ENCODE results near the gene MAPK4. TPM values are rescaled to one million over a fixed set of nuclear protein-coding genes. Genes with fewer than 3 reads are reported as not detected.

Gene MAPK4
- total RNA-seq, 2 donors from 2014 or later: not detected

DNA sequence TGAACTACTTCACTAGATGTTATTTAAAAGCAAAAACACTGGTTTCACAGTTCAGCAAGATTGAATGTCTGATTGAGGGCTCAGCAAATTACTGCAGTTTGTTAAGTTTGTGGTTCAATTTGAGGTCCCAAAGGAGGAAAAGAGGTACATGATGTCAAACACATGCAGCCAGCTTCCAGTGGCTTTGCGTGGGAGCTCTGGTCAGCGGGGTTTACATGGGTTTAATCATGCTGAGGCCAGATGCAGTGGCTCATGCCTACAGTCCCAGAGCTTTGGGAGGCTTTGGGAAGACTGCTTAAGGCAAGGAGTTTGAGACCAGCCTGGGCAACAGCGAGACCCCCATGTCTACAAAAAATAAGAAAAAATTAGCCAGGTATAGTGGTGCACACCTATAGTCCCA is 111.5 kb downstream of the MAPK4 start:
- Mint-ChIP-seq H3K27me3 (peaks cover 40% of the 10 kb centered on the region), H3K27ac (no peak overlapping the region), H3K36me3 (ENCODE audit: low read depth) (no peaks in the 10 kb centered on the region), H3K4me3 (no peak overlapping the region), H3K4me1 (no peaks in the 10 kb centered on the region)
- ATAC-seq (no peak), DNase-seq (no peak)
- no peaks in the 10 kb centered on the region for H3K9me3 ChIP-seq (ENCODE audit: control insufficient read depth, low read length, poor library complexity, severe bottlenecking)

DNA sequence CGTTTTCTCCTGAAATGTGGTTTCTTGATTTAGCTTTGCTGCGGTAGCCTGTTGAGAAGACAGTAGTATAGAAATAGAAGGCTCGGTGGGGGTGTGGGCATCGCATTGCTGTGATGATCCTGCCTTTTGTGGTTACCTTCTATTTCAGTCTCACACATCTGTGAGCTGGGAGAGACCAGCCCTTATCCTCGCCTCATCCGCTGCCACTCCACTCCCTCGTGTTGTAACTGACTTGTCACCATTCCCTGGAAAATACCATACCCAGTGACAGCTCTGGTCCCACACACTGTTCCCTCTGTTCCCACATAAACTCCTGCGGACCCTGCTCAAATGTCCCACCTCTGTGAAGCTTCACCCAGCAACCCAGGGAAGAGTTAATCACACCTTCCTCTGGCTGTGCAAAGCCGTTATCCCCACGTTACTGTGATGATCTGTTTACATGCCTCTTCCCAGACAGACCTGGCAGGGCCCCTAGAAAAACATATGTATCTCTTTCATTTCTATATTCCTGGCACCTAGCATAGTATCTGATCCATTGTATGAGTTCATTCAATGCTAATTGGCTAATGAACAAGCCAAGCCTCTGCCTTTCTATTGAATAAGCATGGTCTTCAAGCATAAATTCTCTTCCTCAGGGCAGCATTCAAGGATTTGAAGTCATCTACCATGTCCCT is 114.6 kb downstream of the MAPK4 start:
- H3K27ac Mint-ChIP-seq: no peak overlapping the region
- H3K4me1 Mint-ChIP-seq: no peaks in the 10 kb centered on the region
- no peak for ATAC-seq
- no peak for DNase-seq
- no peaks in the 10 kb centered on the region for H3K36me3 Mint-ChIP-seq (ENCODE audit: low read depth)
- H3K9me3 ChIP-seq (ENCODE audit: control insufficient read depth, low read length, poor library complexity, severe bottlenecking): no peaks in the 10 kb centered on the region
- no peak overlapping the region for H3K4me3 Mint-ChIP-seq
- peaks cover 26% of the 10 kb centered on the region for H3K27me3 Mint-ChIP-seq

DNA sequence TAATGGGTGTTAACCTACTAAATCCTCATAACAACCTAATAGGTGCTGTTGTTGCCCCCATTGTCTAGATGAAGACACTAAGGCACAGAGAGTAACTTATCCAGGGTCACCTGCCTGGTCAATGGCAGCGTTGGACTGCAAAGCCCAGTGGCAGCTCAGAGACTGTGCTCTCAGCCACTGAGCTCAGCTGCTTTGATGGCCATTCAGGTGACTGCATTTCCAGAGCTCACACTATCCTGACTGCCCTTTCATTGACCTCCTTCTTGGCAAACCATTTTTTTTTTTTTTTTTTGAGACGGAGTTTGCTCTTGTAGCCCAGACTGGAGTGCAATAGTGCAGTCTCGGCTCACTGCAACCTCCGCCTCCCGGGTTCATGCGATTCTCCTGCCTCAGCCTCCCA is 115.2 kb downstream of the MAPK4 start:
- Mint-ChIP-seq H3K4me3 (no peak overlapping the region), H3K27me3 (peaks cover 26% of the 10 kb centered on the region), H3K27ac (no peak overlapping the region), H3K36me3 (ENCODE audit: low read depth) (no peaks in the 10 kb centered on the region), H3K4me1 (no peaks in the 10 kb centered on the region)
- no peak for DNase-seq
- no peaks in the 10 kb centered on the region for H3K9me3 ChIP-seq (ENCODE audit: control insufficient read depth, low read length, poor library complexity, severe bottlenecking)
- no peak for ATAC-seq

DNA sequence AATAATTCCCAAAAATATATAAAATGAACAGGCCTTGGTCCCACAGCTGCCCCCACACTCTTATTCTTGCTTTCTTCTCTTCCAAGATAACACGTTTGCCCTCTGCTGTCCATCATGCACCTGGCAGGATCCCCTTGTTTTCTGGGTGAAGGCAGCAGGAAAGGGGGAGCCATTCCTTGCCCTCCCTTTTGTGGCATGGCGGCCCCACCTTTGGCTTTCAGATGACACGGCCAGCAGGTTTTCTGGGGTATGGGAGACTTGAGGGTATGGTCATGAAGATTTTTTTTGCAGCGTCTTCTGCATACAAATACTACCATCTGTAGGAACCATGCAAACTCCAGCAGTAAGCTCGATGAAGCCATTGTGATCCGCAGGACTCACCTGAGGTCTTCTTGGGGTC is 118.8 kb downstream of the MAPK4 start:
- Mint-ChIP-seq H3K4me1 (no peaks in the 10 kb centered on the region), H3K27ac (no peak overlapping the region), H3K4me3 (no peak overlapping the region), H3K36me3 (ENCODE audit: low read depth) (no peaks in the 10 kb centered on the region), H3K27me3 (peaks cover 16% of the 10 kb centered on the region)
- H3K9me3 ChIP-seq (ENCODE audit: control insufficient read depth, low read length, poor library complexity, severe bottlenecking): no peaks in the 10 kb centered on the region
- DNase-seq (no peak), ATAC-seq (no peak)

DNA sequence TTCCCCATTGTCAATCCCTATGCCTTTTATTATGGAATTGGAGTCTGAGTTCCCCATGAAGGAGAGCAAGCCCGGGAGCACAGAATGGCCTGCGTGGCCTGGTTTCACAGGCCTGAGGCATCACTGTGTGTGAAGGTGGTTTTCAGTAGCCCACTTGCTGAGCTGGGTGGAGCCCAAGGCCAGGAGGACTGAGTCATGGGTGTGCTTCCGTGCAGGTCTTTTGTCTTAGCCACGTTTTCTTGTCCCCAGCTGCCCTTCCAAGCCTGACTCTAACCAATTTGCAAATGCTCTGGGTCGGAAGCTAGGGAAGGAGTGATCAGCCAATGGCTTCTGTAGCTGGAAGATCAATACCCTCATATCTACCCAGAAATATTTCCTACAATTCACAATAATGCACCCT is 119.2 kb downstream of the MAPK4 start:
- no peaks in the 10 kb centered on the region for H3K4me1 Mint-ChIP-seq
- no peak for DNase-seq
- no peak for ATAC-seq
- peaks cover 16% of the 10 kb centered on the region for H3K27me3 Mint-ChIP-seq
- no peak overlapping the region for H3K27ac Mint-ChIP-seq
- no peaks in the 10 kb centered on the region for H3K36me3 Mint-ChIP-seq (ENCODE audit: low read depth)
- H3K9me3 ChIP-seq (ENCODE audit: control insufficient read depth, low read length, poor library complexity, severe bottlenecking): no peaks in the 10 kb centered on the region
- no peak overlapping the region for H3K4me3 Mint-ChIP-seq

DNA sequence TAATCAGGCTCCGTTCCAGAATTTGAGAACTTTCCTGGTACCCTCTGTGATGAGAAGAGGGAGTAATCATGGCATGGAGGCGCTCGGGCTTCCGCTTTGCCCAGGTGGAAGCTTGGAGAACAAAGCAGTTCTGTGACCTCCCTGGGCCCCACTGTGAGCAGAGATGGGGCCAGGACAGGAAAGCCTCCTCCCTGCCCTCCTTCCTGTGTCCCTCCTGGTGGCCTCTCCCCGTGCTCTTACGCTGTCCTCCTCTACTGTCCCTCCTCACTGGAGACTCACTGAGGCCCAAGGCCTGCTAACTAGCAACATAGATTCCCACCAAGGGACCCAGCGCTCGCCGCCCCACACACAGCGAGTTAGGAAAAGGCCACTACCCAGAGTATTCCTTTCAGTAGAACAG is 119.8 kb downstream of the MAPK4 start:
- Mint-ChIP-seq H3K27ac (no peak overlapping the region), H3K27me3 (peaks cover 19% of the 10 kb centered on the region), H3K4me1 (no peaks in the 10 kb centered on the region), H3K36me3 (ENCODE audit: low read depth) (no peaks in the 10 kb centered on the region), H3K4me3 (no peak overlapping the region)
- DNase-seq (no peak), ATAC-seq (no peak)
- no peaks in the 10 kb centered on the region for H3K9me3 ChIP-seq (ENCODE audit: control insufficient read depth, low read length, poor library complexity, severe bottlenecking)

DNA sequence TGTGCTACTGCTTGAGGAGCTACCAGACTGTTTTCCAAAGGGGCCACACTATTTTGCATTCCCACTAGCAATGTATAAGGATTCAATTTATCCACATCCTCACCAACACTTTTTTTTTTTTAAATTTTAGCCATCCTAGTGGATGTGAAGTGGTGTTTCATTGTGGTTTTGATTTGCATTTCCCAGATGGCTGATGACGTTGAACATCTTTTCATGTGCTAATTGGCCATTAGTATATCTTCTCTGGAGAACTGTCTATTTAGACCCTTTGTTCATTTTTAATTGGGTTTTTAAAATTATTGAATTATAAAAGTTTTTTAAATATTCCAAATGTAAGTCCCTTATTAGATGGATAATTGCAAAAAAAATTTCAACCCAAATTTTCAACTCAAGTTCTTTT is 121.1 kb downstream of the MAPK4 start:
- Mint-ChIP-seq H3K4me3 (no peak overlapping the region), H3K4me1 (no peaks in the 10 kb centered on the region), H3K27ac (no peak overlapping the region), H3K36me3 (ENCODE audit: low read depth) (no peaks in the 10 kb centered on the region), H3K27me3 (peaks cover 32% of the 10 kb centered on the region)
- no peaks in the 10 kb centered on the region for H3K9me3 ChIP-seq (ENCODE audit: control insufficient read depth, low read length, poor library complexity, severe bottlenecking)
- DNase-seq: no peak
- no peak for ATAC-seq

DNA sequence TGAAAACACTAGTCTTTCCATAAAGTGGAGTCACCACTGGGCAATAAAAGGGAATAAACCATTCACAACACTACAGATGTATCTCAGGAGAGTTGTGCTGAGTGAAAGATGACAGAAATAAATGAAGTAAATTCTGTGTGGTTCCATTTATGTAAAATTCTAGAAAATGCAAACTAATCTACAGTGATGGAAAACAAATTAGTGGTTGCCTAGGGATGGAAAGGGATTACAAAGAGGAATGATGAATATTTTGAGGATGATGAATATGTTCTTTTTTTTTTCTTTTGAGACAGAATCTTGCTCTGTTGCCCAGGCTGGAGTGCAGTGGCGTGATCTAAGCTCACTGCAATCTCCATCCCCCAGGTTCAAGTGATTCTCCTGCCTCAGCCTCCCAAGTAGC is 123.0 kb downstream of the MAPK4 start:
- H3K9me3 ChIP-seq (ENCODE audit: control insufficient read depth, low read length, poor library complexity, severe bottlenecking): no peaks in the 10 kb centered on the region
- no peak for ATAC-seq
- no peak overlapping the region for H3K27ac Mint-ChIP-seq
- no peaks in the 10 kb centered on the region for H3K4me1 Mint-ChIP-seq
- no peaks in the 10 kb centered on the region for H3K36me3 Mint-ChIP-seq (ENCODE audit: low read depth)
- DNase-seq: no peak
- H3K27me3 Mint-ChIP-seq: peaks cover 36% of the 10 kb centered on the region
- H3K4me3 Mint-ChIP-seq: no peak overlapping the region

DNA sequence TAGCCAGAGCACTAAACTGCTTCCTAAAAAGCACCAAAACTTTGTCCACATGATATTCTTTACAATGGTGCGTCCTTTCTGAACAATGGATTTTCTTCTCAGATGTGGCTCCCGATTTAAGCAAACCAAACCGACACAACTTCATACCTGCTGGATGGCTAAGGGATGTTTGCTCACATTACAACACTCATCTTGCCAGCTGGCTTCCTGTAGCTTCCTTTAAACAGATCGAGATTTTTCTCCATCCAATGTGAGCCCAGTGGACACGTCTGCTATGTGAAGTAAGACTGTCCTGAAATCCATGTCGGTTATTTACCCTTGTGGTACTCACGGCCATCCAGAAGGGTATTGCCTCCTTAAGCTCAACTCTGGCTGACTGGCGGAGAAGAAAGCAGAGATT is 126.5 kb downstream of the MAPK4 start:
- no peak overlapping the region for H3K4me3 Mint-ChIP-seq
- no peak for ATAC-seq
- no peaks in the 10 kb centered on the region for H3K36me3 Mint-ChIP-seq (ENCODE audit: low read depth)
- no peak for DNase-seq
- H3K4me1 Mint-ChIP-seq: no peaks in the 10 kb centered on the region
- no peak overlapping the region for H3K27ac Mint-ChIP-seq
- H3K27me3 Mint-ChIP-seq: peaks cover 31% of the 10 kb centered on the region
- H3K9me3 ChIP-seq (ENCODE audit: control insufficient read depth, low read length, poor library complexity, severe bottlenecking): no peaks in the 10 kb centered on the region

DNA sequence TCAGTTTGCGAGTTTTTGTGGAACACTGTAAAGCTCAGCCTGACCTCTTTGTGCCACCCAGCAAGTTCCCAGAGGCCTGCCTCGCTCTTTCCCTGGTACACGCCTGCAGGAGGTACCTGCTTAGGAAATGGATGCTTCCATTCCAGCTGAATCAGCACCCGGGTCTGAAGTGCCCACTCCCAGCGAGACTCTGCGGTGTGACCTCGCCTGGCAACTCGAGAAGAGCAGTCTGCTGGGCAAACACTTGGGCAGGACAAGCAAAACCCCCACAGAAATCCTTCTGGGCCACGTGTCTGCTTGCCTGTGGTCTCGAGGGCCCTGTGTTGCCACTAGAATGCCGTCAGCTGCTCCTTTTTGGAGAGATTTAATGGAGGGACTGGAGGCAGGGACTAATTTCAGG is 127.6 kb downstream of the MAPK4 start:
- no peak overlapping the region for H3K27ac Mint-ChIP-seq
- DNase-seq (no peak), ATAC-seq (no peak)
- H3K4me1 Mint-ChIP-seq: no peaks in the 10 kb centered on the region
- peaks cover 31% of the 10 kb centered on the region for H3K27me3 Mint-ChIP-seq
- no peaks in the 10 kb centered on the region for H3K9me3 ChIP-seq (ENCODE audit: control insufficient read depth, low read length, poor library complexity, severe bottlenecking)
- H3K36me3 Mint-ChIP-seq (ENCODE audit: low read depth): no peaks in the 10 kb centered on the region
- H3K4me3 Mint-ChIP-seq: no peak overlapping the region

DNA sequence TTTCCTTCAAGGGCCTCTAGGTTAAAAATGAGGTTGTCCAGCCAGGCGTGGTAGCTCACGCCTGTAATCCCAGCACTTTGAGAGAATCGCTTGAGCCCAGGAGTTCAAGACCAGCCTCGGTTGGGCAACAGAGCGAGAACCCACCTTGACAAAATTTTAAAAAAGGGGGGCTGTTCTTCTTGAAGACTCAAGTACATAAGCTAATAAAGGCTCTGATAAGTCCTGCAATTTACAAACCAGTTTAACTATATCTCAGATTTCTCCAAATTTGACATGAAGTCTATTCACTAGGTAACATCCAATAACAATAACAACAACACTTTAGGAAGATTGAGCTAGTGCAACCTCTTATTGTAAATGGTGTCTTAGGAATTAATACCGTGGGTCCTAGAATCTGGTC is 129.7 kb downstream of the MAPK4 start:
- H3K9me3 ChIP-seq (ENCODE audit: control insufficient read depth, low read length, poor library complexity, severe bottlenecking): no peaks in the 10 kb centered on the region
- no peaks in the 10 kb centered on the region for H3K36me3 Mint-ChIP-seq (ENCODE audit: low read depth)
- peaks cover 37% of the 10 kb centered on the region for H3K27me3 Mint-ChIP-seq
- ATAC-seq (no peak), DNase-seq (no peak)
- no peak overlapping the region for H3K4me3 Mint-ChIP-seq
- no peaks in the 10 kb centered on the region for H3K4me1 Mint-ChIP-seq
- H3K27ac Mint-ChIP-seq: no peak overlapping the region

DNA sequence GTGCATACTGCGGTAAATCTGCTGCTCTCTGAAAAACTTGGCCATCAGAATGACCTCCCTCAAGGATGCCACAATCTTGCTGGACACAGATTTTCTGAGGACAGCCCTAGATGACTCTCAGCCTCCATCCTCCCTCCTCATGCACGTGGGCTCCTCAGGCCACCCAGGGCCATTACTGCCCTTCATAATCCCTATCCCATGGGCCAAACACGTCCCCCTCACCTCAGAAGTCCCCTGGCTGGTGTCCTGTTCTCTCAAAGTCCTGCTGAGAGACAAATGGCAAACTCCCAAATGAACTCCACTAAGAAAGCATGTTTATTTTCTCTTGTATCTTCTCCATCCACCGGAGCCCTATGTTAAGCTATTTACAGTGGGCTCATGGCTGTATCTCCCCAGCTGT is 134.3 kb downstream of the MAPK4 start:
- no peaks in the 10 kb centered on the region for H3K36me3 Mint-ChIP-seq (ENCODE audit: low read depth)
- peaks cover 41% of the 10 kb centered on the region for H3K27me3 Mint-ChIP-seq
- no peaks in the 10 kb centered on the region for H3K9me3 ChIP-seq (ENCODE audit: control insufficient read depth, low read length, poor library complexity, severe bottlenecking)
- no peaks in the 10 kb centered on the region for H3K4me1 Mint-ChIP-seq
- ATAC-seq (no peak), DNase-seq (no peak)
- no peak overlapping the region for H3K4me3 Mint-ChIP-seq
- H3K27ac Mint-ChIP-seq: no peak overlapping the region

DNA sequence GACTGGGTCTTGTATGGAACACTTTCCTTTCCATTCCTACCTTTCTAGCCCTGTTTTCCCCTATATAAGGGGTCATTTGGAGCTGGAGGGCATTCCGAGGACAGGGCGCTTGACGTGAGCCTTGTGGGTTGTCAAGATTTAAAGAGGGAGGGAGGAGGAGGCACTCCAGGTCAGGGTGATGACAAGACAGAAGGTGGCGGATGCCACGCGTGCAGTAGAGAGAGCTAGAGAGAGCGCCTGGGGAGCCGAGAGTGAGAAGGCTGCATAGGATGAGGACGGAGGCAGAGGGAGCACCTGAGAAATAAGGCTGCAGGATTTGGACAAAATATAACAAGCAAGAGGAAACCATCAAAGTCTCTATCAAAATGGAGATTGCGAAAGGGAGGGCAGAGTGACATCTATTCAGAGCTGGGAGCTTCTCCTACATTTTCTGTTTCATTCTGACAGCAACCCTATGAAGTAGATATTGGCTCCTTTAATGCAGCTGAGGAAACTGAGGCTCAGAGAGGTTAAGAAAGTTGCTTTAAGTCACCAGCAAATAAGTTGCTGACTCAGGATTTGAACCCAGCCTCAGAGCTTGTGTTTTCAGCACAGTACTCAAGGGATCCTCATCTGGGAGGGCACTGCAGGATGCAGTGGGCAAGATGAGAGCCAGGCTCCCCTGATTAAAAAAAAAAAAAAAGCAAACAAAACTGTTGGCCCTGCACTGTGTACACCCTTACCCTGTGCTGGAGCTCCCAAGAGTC is 135.7 kb downstream of the MAPK4 start:
- ATAC-seq (no peak), DNase-seq (no peak)
- H3K27ac Mint-ChIP-seq: peak overlapping the region; percentile 37
- peaks cover 47% of the 10 kb centered on the region for H3K27me3 Mint-ChIP-seq
- H3K36me3 Mint-ChIP-seq (ENCODE audit: low read depth): no peaks in the 10 kb centered on the region
- no peak overlapping the region for H3K4me3 Mint-ChIP-seq
- no peaks in the 10 kb centered on the region for H3K9me3 ChIP-seq (ENCODE audit: control insufficient read depth, low read length, poor library complexity, severe bottlenecking)
- no peaks in the 10 kb centered on the region for H3K4me1 Mint-ChIP-seq

DNA sequence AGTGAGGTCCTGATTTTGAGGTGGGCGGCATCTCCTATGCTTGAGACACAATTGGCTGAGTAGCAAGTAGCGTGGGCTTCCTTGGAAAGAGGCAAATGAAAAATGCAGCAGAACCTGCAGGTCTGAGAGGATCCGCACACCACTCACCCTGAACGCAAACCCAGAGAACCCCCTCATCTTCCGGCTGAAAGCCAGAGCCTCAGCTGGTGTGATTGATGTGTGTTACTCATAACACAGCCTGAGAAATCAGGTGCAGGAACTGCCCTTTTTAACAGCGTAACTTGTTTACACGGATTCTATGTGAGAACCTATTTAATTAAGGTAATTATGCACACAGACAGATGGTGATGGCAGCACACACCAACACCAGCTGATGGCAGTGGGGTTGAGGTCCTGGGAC is 136.5 kb downstream of the MAPK4 start:
- Mint-ChIP-seq H3K36me3 (ENCODE audit: low read depth) (no peaks in the 10 kb centered on the region), H3K4me1 (no peaks in the 10 kb centered on the region), H3K27ac (no peak overlapping the region), H3K27me3 (peaks cover 53% of the 10 kb centered on the region), H3K4me3 (no peak overlapping the region)
- no peak for ATAC-seq
- H3K9me3 ChIP-seq (ENCODE audit: control insufficient read depth, low read length, poor library complexity, severe bottlenecking): no peaks in the 10 kb centered on the region
- DNase-seq: no peak
